WTC11 (cell line): Measurements from ENCODE around the gene SURF1. TPM values are rescaled to one million over a fixed set of nuclear protein-coding genes. Genes with fewer than 3 reads are reported as not detected.

Experiments
- ATAC-seq: fragments of 200-7000 bp; cut with Tn5 transposase; 2 replicates; pipeline ENCODE4 v1.10.0; 2021; ENCODE audit warnings: mild to moderate bottlenecking, moderate library complexity
- CTCF ChIA-PET: fragments of 300-600 bp; sonication (Branson Sonifier 250); formaldehyde crosslinking; loops from one replicate; lab custom pipeline; 2021; ENCODE audit warnings: antibody characterized with exemption; lab: Charles Lee
- POLR2A ChIA-PET: fragments of 350-600 bp; sonication (Branson Sonifier 250); formaldehyde crosslinking; loops from one replicate; lab custom pipeline; 2021; ENCODE audit warnings: antibody characterized with exemption; lab: Charles Lee
- DNase-seq: peaks from one replicate; pipeline ENCODE4 v3.0.0; 2021; ENCODE audit warnings: low spot score
- H3K27ac Mint-ChIP-seq: 2 replicates; pipeline ENCODE4 v1.8.0; 2021; ENCODE audit warnings: mixed read lengths
- H3K27me3 Mint-ChIP-seq: 2 replicates; pipeline ENCODE4 v1.8.0; 2021; ENCODE audit warnings: low read depth, mild to moderate bottlenecking, moderate library complexity, mixed read lengths
- H3K36me3 Mint-ChIP-seq: 2 replicates; pipeline ENCODE4 v1.8.0; 2021; ENCODE audit warnings: mixed read lengths
- H3K4me1 Mint-ChIP-seq: 2 replicates; pipeline ENCODE4 v1.8.0; 2022; ENCODE audit warnings: mixed read lengths
- H3K4me3 Mint-ChIP-seq: 2 replicates; pipeline ENCODE4 v1.8.0; 2021; ENCODE audit warnings: mild to moderate bottlenecking, moderate library complexity, mixed read lengths
- H3K9me3 Mint-ChIP-seq: 2 replicates; pipeline ENCODE4 v1.8.0; 2021; ENCODE audit warnings: mixed read lengths
- CBFB ChIP-seq: sonication (generic); formaldehyde crosslinking; IDR thresholded peaks from 2 replicates; pipeline ENCODE4 v1.8.1; 2022; ENCODE audit warnings: mild to moderate bottlenecking, low read depth, missing genetic modification reagents
- CREB1 ChIP-seq: sonication (generic); formaldehyde crosslinking; IDR thresholded peaks from 2 replicates; pipeline ENCODE4 v1.8.0; 2023; ENCODE audit warnings: mild to moderate bottlenecking, missing genetic modification reagents
- FOXP4 ChIP-seq: sonication (generic); formaldehyde crosslinking; IDR thresholded peaks from 2 replicates; pipeline ENCODE4 v1.8.0; 2022; ENCODE audit warnings: mild to moderate bottlenecking, missing genetic modification reagents
- HMGA2 ChIP-seq: fragments of 250-450 bp; sonication (Bioruptor Pico); IDR thresholded peaks from 2 replicates; pipeline ENCODE4 v1.4.0; 2021; ENCODE audit warnings: mild to moderate bottlenecking, moderate library complexity
- KAT7 ChIP-seq: sonication (generic); formaldehyde crosslinking; IDR thresholded peaks from 2 replicates; pipeline ENCODE4 v1.8.1; 2023; ENCODE audit warnings: missing genetic modification reagents, mild to moderate bottlenecking, borderline replicate concordance
- MYBL2 ChIP-seq: sonication (generic); formaldehyde crosslinking; IDR thresholded peaks from 2 replicates; pipeline ENCODE4 v1.8.1; 2023; ENCODE audit warnings: mild to moderate bottlenecking, moderate library complexity, missing genetic modification reagents
- NR2C2 ChIP-seq: sonication (generic); formaldehyde crosslinking; IDR thresholded peaks from 2 replicates; pipeline ENCODE4 v1.8.0; 2022; ENCODE audit warnings: mild to moderate bottlenecking, missing genetic modification reagents
- OVOL2 ChIP-seq: fragments of 250-450 bp; sonication (Bioruptor Pico); IDR thresholded peaks from 2 replicates; pipeline ENCODE4 v1.9.0; 2021; ENCODE audit warnings: mild to moderate bottlenecking, borderline replicate concordance
- PRRX2 ChIP-seq: fragments of 250-450 bp; sonication (Bioruptor Pico); IDR thresholded peaks from 2 replicates; pipeline ENCODE4 v1.8.0; 2021; ENCODE audit warnings: mild to moderate bottlenecking
- SMAD3 ChIP-seq: sonication (generic); formaldehyde crosslinking; IDR thresholded peaks from 2 replicates; pipeline ENCODE4 v1.8.0; 2022; ENCODE audit warnings: missing genetic modification reagents, mild to moderate bottlenecking, borderline replicate concordance
- TEAD1 ChIP-seq: sonication (generic); formaldehyde crosslinking; IDR thresholded peaks from 2 replicates; pipeline ENCODE4 v1.8.0; 2022; ENCODE audit warnings: mild to moderate bottlenecking, missing genetic modification reagents
- ZBTB21 ChIP-seq: sonication (generic); formaldehyde crosslinking; IDR thresholded peaks from 2 replicates; pipeline ENCODE4 v1.8.1; 2023; ENCODE audit warnings: mild to moderate bottlenecking, missing genetic modification reagents, borderline replicate concordance
- ZNF138 ChIP-seq: sonication (generic); formaldehyde crosslinking; conservative IDR thresholded peaks from 2 replicates; pipeline ENCODE4 v1.8.1; 2022; ENCODE audit warnings: mild to moderate bottlenecking, moderate library complexity, missing genetic modification reagents
- ZNF317 ChIP-seq: sonication (generic); formaldehyde crosslinking; IDR thresholded peaks from 2 replicates; pipeline ENCODE4 v1.8.1; 2023; ENCODE audit warnings: low read depth, mild to moderate bottlenecking, moderate library complexity, missing genetic modification reagents, borderline replicate concordance
- ZNF416 ChIP-seq: fragments of 250-450 bp; sonication (Bioruptor Pico); IDR thresholded peaks from 2 replicates; pipeline ENCODE4 v1.9.0; 2021; ENCODE audit warnings: mild to moderate bottlenecking, inconsistent platforms
- ZNF671 ChIP-seq: fragments of 250-450 bp; sonication (Bioruptor Pico); IDR thresholded peaks from 2 replicates; pipeline ENCODE4 v1.8.0; 2021; ENCODE audit warnings: mild to moderate bottlenecking
- total RNA-seq: library from RNA; stranded (reverse); gene quantifications from 3 replicates; pipeline ENCODE4 v1.2.3, GENCODE V29; 2021
- TF ChIP-seq, protein P1 (sequence below): sonication (generic); formaldehyde crosslinking; IDR thresholded peaks from 2 replicates; pipeline ENCODE4 v1.8.1; 2023; ENCODE audit warnings: mild to moderate bottlenecking, missing genetic modification reagents, moderate library complexity
- TF ChIP-seq, protein P2 (sequence below): sonication (generic); formaldehyde crosslinking; conservative IDR thresholded peaks from 2 replicates; pipeline ENCODE4 v1.8.1; 2023; ENCODE audit warnings: mild to moderate bottlenecking, low read depth, missing genetic modification reagents, moderate library complexity
- TF ChIP-seq, protein P3 (sequence below): sonication (generic); formaldehyde crosslinking; IDR thresholded peaks from 2 replicates; pipeline ENCODE4 v1.8.1; 2022; ENCODE audit warnings: low read depth, mild to moderate bottlenecking, moderate library complexity, missing genetic modification reagents, borderline replicate concordance
- TF ChIP-seq, protein P4 (sequence below): fragments of 250-450 bp; sonication (Bioruptor Pico); IDR thresholded peaks from 2 replicates; pipeline ENCODE4 v1.9.0; 2021; ENCODE audit warnings: moderate library complexity, mild to moderate bottlenecking, inconsistent platforms, borderline replicate concordance

SURF1 gene
- total RNA-seq, 1 experiment from 2014 or later = 33.3 TPM

GRCh38 chr9:133332381-133332730, 23.9 kb downstream of the SURF1 start:
- H3K9me3 Mint-ChIP-seq = peaks cover 14% of the 10 kb centered on the region
- no peak for ATAC-seq
- POLR2A ChIA-PET = interaction anchor here (1.7 kb wide), 1 partner anchor 94 kb away, joined by 4 read pairs; no protein-coding TSS in a partner anchor
- no peak overlapping the region for H3K4me3 Mint-ChIP-seq
- TF ChIP-seq PRRX2 (no peak), CREB1 (CRISPR knock-in tag) (no peak), TEAD1 (CRISPR knock-in tag) (no peak), ZNF317 (CRISPR knock-in tag) (no peak), ZNF671 (CRISPR knock-in tag) (no peak), ZBTB21 (CRISPR knock-in tag) (no peak), HMGA2 (CRISPR knock-in tag) (no peak), MYBL2 (no peak)
- TF ChIP-seq, protein P1, sequence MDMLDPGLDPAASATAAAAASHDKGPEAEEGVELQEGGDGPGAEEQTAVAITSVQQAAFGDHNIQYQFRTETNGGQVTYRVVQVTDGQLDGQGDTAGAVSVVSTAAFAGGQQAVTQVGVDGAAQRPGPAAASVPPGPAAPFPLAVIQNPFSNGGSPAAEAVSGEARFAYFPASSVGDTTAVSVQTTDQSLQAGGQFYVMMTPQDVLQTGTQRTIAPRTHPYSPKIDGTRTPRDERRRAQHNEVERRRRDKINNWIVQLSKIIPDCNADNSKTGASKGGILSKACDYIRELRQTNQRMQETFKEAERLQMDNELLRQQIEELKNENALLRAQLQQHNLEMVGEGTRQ (CRISPR knock-in tag) = no peak
- TF ChIP-seq, protein P2, sequence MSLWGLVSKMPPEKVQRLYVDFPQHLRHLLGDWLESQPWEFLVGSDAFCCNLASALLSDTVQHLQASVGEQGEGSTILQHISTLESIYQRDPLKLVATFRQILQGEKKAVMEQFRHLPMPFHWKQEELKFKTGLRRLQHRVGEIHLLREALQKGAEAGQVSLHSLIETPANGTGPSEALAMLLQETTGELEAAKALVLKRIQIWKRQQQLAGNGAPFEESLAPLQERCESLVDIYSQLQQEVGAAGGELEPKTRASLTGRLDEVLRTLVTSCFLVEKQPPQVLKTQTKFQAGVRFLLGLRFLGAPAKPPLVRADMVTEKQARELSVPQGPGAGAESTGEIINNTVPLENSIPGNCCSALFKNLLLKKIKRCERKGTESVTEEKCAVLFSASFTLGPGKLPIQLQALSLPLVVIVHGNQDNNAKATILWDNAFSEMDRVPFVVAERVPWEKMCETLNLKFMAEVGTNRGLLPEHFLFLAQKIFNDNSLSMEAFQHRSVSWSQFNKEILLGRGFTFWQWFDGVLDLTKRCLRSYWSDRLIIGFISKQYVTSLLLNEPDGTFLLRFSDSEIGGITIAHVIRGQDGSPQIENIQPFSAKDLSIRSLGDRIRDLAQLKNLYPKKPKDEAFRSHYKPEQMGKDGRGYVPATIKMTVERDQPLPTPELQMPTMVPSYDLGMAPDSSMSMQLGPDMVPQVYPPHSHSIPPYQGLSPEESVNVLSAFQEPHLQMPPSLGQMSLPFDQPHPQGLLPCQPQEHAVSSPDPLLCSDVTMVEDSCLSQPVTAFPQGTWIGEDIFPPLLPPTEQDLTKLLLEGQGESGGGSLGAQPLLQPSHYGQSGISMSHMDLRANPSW (CRISPR knock-in tag) = no peak
- TF ChIP-seq, protein P3, sequence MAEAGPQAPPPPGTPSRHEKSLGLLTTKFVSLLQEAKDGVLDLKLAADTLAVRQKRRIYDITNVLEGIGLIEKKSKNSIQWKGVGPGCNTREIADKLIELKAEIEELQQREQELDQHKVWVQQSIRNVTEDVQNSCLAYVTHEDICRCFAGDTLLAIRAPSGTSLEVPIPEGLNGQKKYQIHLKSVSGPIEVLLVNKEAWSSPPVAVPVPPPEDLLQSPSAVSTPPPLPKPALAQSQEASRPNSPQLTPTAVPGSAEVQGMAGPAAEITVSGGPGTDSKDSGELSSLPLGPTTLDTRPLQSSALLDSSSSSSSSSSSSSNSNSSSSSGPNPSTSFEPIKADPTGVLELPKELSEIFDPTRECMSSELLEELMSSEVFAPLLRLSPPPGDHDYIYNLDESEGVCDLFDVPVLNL (CRISPR knock-in tag) = no peak
- CTCF ChIA-PET = interaction anchor here (1.5 to 4.0 kb wide), 3 partner anchors 94 to 145 kb away, joined by 6 to 97 read pairs (median 33); no protein-coding TSS in a partner anchor
- H3K36me3 Mint-ChIP-seq = peaks cover 41% of the 10 kb centered on the region
- DNase-seq = no peak
- peaks cover 24% of the 10 kb centered on the region for H3K4me1 Mint-ChIP-seq
- H3K27ac Mint-ChIP-seq = peak overlapping the region; percentile 57
- peaks cover 1% of the 10 kb centered on the region; the same call in 1 of the 2 replicates for H3K27me3 Mint-ChIP-seq

DNA sequence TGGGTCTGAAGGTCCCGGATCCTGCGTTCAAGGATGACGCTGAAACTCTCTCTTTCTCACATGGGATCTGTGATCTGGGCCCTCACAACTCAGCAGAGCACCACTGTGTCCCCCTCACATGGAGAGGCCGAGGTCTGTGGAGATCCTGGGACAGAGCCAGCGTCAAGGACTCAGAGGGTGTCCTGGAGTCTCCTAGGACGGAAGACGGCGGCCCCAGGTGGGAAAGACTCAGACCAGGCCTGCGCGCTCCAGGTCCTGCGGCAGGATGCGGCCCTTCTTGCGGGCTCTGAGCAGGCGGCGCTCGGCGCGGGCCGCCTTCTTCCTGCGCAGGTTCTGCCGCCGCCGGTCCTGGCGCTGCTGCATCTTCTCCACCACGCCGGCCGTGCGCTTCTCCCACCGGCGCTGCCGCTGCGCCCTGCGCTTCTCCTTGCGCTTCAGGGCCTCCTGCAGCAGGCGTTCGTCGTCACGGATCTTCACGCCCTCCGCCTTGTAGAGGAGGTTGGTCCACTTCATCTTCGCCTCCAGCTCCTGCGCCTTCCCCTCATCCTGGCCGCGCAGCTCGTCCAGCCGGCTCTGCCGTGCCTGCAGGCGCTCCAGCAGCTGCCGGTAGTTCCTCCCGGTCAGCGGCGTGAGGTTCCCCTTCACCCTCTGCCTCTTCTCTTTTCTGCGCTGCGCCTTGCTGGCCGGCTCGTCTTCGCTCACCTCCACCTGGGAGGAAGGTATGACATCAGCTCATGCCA, 24.5 kb downstream of the SURF1 start:
- H3K36me3 Mint-ChIP-seq = peaks cover 41% of the 10 kb centered on the region

DNA sequence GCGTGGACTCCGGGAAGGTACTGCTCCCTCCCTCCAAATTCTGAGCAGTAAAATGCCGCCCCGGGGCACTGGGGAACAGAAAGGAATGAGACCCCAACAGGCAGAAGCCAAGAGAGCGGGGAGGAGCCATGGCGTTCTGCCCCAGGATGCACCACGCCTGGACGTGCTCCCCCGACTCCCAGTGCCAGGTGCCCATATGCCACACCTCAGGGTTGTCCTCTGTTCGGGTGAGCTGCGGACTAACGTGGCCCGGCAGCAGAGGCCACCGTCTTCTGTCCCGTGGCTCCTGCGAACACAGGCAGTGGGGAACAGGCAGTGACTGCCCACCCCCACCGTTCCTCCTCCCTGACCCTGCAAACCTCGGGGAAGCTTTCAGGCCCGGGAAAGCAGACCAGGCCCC, 25.1 kb downstream of the SURF1 start:
- POLR2A ChIA-PET = interaction anchor here (0.5 to 1.7 kb wide), 2 partner anchors 93 to 152 kb away, joined by 3 to 4 read pairs; no protein-coding TSS in a partner anchor
- peaks cover 14% of the 10 kb centered on the region for H3K9me3 Mint-ChIP-seq
- TF ChIP-seq, protein P3 (CRISPR knock-in tag) = no peak
- no peak for TF ChIP-seq OVOL2 (CRISPR knock-in tag)
- no peak for TF ChIP-seq ZNF416
- no peak for TF ChIP-seq NR2C2
- TF ChIP-seq SMAD3 = no peak
- no peak for TF ChIP-seq FOXP4 (CRISPR knock-in tag)
- no peak for TF ChIP-seq CBFB (CRISPR knock-in tag)

More for the DNA sequence above, 24.5 kb downstream of the SURF1 start:
- Mint-ChIP-seq H3K4me3 (no peak overlapping the region), H3K27me3 (peaks cover 3% of the 10 kb centered on the region; the same call in 1 of the 2 replicates), H3K9me3 (peaks cover 14% of the 10 kb centered on the region), H3K4me1 (peaks cover 21% of the 10 kb centered on the region), H3K27ac (peak overlapping the region; percentile 57)
- DNase-seq (no peak), ATAC-seq (no peak)
- POLR2A ChIA-PET = interaction anchor here (0.5 to 1.7 kb wide), 2 partner anchors 93 to 153 kb away, joined by 3 to 4 read pairs; no protein-coding TSS in a partner anchor
- TF ChIP-seq ZNF138 (CRISPR knock-in tag) = no peak
- TF ChIP-seq, protein P4, sequence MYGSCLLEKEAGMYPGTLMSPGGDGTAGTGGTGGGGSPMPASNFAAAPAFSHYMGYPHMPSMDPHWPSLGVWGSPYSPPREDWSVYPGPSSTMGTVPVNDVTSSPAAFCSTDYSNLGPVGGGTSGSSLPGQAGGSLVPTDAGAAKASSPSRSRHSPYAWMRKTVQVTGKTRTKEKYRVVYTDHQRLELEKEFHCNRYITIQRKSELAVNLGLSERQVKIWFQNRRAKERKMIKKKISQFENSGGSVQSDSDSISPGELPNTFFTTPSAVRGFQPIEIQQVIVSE (CRISPR knock-in tag) = no peak
- no peak for TF ChIP-seq NR2C2
- no peak for TF ChIP-seq KAT7 (CRISPR knock-in tag)
- CTCF ChIA-PET = interaction anchor here (1.0 to 4.0 kb wide), 3 partner anchors 93 to 184 kb away, joined by 3 to 97 read pairs (median 6); no protein-coding TSS in a partner anchor

More for the DNA sequence above, 25.1 kb downstream of the SURF1 start:
- Mint-ChIP-seq H3K27me3 (peaks cover 3% of the 10 kb centered on the region; the same call in 1 of the 2 replicates), H3K36me3 (peaks cover 41% of the 10 kb centered on the region), H3K27ac (no peak overlapping the region), H3K4me3 (no peak overlapping the region), H3K4me1 (peaks cover 17% of the 10 kb centered on the region)
- CTCF ChIA-PET = interaction anchor here (0.6 to 4.0 kb wide), 4 partner anchors 93 to 183 kb away, joined by 3 to 97 read pairs (median 4); no protein-coding TSS in a partner anchor
- no peak for ATAC-seq
- no peak for DNase-seq
